GM18951 (cell line): ENCODE measurements around the gene ELOVL5.
"Not testable (repeated sequence)": the region's sequence is repeated elsewhere in the genome, so short reads cannot be mapped to it uniquely, and the experiment has no call there.

Experiments used
- POLR2A ChIP-seq: IDR thresholded peaks from 4 replicates; pipeline ENCODE4 v1.6.1; 2011; ENCODE audit warnings: mild to moderate bottlenecking; ENCODE audit not compliant: insufficient read length, insufficient read depth; ENCODE audit errors: extremely low read depth
- in situ Hi-C: fragments of 300-500 bp; cut with MboI; formaldehyde crosslinking; loops from one replicate; pipeline ENCODE4 v1.12.0; 2022; ENCODE audit warnings: low sequenced_read_pairs, mixed read lengths, inconsistent platforms; ENCODE audit not compliant: unreplicated experiment

ELOVL5 gene

GRCh38 chr6:53313784-53314400 is 34.9 kb downstream of the ELOVL5 start:
- no peak for TF ChIP-seq POLR2A
- in situ Hi-C loops: no loop called here

GRCh38 chr6:53312355-53312754 is 36.4 kb downstream of the ELOVL5 start:
- in situ Hi-C loops: no loop called here
- no peak for TF ChIP-seq POLR2A

GRCh38 chr6:53311586-53311935 is 37.2 kb downstream of the ELOVL5 start:
- in situ Hi-C loops: no loop called here
- TF ChIP-seq POLR2A: no peak

- TF ChIP-seq POLR2A: no peak
- in situ Hi-C loops: no loop called here
These were observed 37.8 kb downstream of the ELOVL5 start for GRCh38 chr6:53310771-53311585.

- TF ChIP-seq POLR2A: no peak
- in situ Hi-C loops: no loop called here
These were observed 38.8 kb downstream of the ELOVL5 start for GRCh38 chr6:53309901-53310300.

GRCh38 chr6:53309059-53309900 is 39.5 kb downstream of the ELOVL5 start:
- in situ Hi-C loops: no loop called here

GRCh38 chr6:53306819-53307347 is 41.9 kb downstream of the ELOVL5 start:
- in situ Hi-C loops: no loop called here
- no peak for TF ChIP-seq POLR2A

More at GRCh38 chr6:53309059-53309900, 39.5 kb downstream of the ELOVL5 start:
- TF ChIP-seq POLR2A: no peak

GRCh38 chr6:53306217-53306616 is 42.5 kb downstream of the ELOVL5 start:
- in situ Hi-C loops: not testable (repeated sequence)

GRCh38 chr6:53305506-53306005 is 43.2 kb downstream of the ELOVL5 start:
- in situ Hi-C loops: not testable (repeated sequence)

GRCh38 chr6:53304953-53305352 is 43.8 kb downstream of the ELOVL5 start:
- in situ Hi-C loops: not testable (repeated sequence)

GRCh38 chr6:53302678-53303360 is 45.9 kb downstream of the ELOVL5 start:
- TF ChIP-seq POLR2A: no peak
- in situ Hi-C loops: no loop called here

- in situ Hi-C loops: no loop called here
- no peak for TF ChIP-seq POLR2A
These were observed 46.8 kb downstream of the ELOVL5 start for GRCh38 chr6:53301801-53302537.
